ENCODE results near the gene P4HA1. TPM values are rescaled to one million over a fixed set of nuclear protein-coding genes. Genes with fewer than 3 reads are reported as not detected.

P4HA1 gene
- polyA plus RNA-seq, 5 donors: 51.4 to 84.2 (median 71.5) TPM

DNA sequence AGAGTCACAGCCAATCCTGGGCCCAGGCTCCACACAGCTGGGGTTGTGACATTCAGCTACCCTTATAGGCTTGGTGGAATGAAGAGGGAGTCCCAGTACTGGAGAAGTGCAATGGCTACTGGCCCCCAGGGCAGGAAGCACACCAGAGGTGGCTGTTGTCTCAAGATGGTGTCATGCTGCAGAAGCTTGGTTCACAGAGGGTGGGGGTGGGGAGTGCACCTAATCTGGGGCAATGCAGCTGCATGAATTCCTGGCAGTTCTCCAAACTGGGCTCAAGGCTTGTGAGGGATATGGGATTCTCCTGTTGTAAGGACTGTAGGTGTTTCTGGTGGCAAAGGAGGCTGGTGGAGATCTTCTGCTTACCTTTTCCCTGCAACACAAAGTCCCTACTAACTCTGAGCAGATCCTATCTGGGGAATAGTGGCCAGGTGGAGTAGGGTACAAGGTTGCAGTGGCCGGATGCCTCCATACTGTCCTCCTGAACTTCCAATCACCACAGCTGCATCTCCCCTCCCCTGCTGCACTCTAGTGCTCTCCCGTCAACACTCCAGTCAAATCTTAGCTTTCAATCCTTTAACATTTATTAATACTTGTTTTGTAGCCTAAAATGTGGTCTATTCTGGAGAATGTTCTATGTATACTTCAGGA, 114.7 kb downstream of the P4HA1 start:
- DNase-seq: no peak

- no peak for DNase-seq
Measured at GRCh38 chr10:72981028-72981881, 115.4 kb downstream of the P4HA1 start.

DNA sequence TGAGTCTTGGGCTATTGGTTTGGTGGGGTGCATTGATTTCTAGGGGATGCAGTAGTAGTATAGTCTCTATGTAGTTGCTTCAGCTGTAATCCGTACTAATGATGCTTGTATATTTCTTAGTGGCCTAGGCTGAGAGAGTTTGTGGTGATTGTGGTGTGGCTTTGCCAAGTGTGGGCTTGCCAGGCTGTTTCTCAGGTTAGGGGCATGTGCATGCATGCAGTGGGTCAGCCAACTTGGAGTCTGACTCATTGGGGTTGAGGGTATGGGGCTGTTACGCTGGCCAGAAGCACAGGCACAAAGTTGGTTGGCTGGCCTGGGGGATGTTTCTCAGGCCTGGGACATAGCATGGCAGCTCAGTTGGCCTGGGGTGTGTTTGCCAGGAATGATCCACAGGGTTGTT, 116.3 kb downstream of the P4HA1 start:
- no peak for DNase-seq

- no peak for DNase-seq
Measured at GRCh38 chr10:72979709-72980108, 117.0 kb downstream of the P4HA1 start.

- no peak for DNase-seq
Measured at GRCh38 chr10:72976886-72977285, 119.8 kb downstream of the P4HA1 start.

Other genes with a start within 250 kb of the P4HA1 start
- 1 to 10 TPM in 3 of 5 donors, under 1 TPM in 2; 0.58 to 1.5 (median 1.3) TPM for gene OIT3, start 203.1 kb downstream of the P4HA1 start, polyA plus RNA-seq (ENCODE audit: insufficient read depth in 1 of 5, insufficient read length in 5 of 5, low replicate concordance in 1 of 5)
- gene PLA2G12B, start 142.1 kb downstream of the P4HA1 start, polyA plus RNA-seq (ENCODE audit: insufficient read depth in 1 of 5, insufficient read length in 5 of 5, low replicate concordance in 1 of 5): 1 to 10 TPM in 3 of 5 donors, under 1 TPM in 2; 0.42 to 1.9 (median 1.3) TPM
- gene NUDT13, start 13.6 kb upstream of the P4HA1 start, polyA plus RNA-seq (ENCODE audit: insufficient read depth in 1 of 5, insufficient read length in 5 of 5, low replicate concordance in 1 of 5): 1 to 10 TPM; 5.2 to 8.7 (median 6.9) TPM
- gene ECD, start 71.1 kb upstream of the P4HA1 start, polyA plus RNA-seq (ENCODE audit: insufficient read depth in 1 of 5, insufficient read length in 5 of 5, low replicate concordance in 1 of 5): 10 to 100 TPM; 30.7 to 42.4 (median 39.0) TPM
- 10 to 100 TPM; 31.2 to 61.9 (median 53.0) TPM for gene FAM149B1, start 71.3 kb upstream of the P4HA1 start, polyA plus RNA-seq (ENCODE audit: insufficient read depth in 1 of 5, insufficient read length in 5 of 5, low replicate concordance in 1 of 5)
- gene DNAJC9, start 150.4 kb upstream of the P4HA1 start, polyA plus RNA-seq (ENCODE audit: insufficient read depth in 1 of 5, insufficient read length in 5 of 5, low replicate concordance in 1 of 5): 10 to 100 TPM; 28.9 to 35.1 (median 31.6) TPM
- gene MRPS16, start 155.8 kb upstream of the P4HA1 start, polyA plus RNA-seq (ENCODE audit: insufficient read depth in 1 of 5, insufficient read length in 5 of 5, low replicate concordance in 1 of 5): 10 to 100 TPM; 58.7 to 73.6 (median 62.9) TPM